Caco-2 (cell line): ENCODE data around the gene WWOX. TPM values are rescaled to one million over a fixed set of nuclear protein-coding genes. Genes with fewer than 3 reads are reported as not detected.

Source experiments
- BruUV-seq: library from RNA; stranded (reverse); fragments of 400-500 nt; replicated peaks from 2 replicates; lab custom pipeline; 2021; lab: Mats Ljungman, UMichigan
- CTCF ChIA-PET: fragments of 300-600 bp; sonication (Branson Sonifier 250); formaldehyde crosslinking; loops from one replicate; lab custom pipeline; 2022; ENCODE audit warnings: antibody characterized with exemption; lab: Charles Lee
- POLR2A ChIA-PET: fragments of 300-600 bp; sonication (Branson Sonifier 250); formaldehyde crosslinking; loops from one replicate; lab custom pipeline; 2022; ENCODE audit warnings: antibody characterized with exemption; lab: Charles Lee
- DNase-seq, 2 experiments: peaks; one replicate each; pipeline versions ENCODE4 v3.0.0 to v3.0.0-alpha.2; 2020 to 2022
- H3K27me3 ChIP-seq: replicated peaks from 2 replicates; pipeline ENCODE4 v1.6.0; 2011; ENCODE audit warnings: low read length; ENCODE audit not compliant: control insufficient read depth, insufficient read depth
- H3K36me3 ChIP-seq: 2 replicates; pipeline ENCODE4 v1.5.1; 2011; ENCODE audit warnings: low read length; ENCODE audit not compliant: control insufficient read depth, insufficient read depth
- H3K4me1 ChIP-seq: fragments of 250-450 bp; sonication (Bioruptor Pico); 2 replicates; pipeline ENCODE4 v1.5.1; 2020; ENCODE audit warnings: mild to moderate bottlenecking
- H3K4me3 ChIP-seq: 2 replicates; pipeline ENCODE4 v1.5.1; 2011; ENCODE audit warnings: low read depth, mild to moderate bottlenecking, control low read depth, low read length
- H3K9me3 ChIP-seq: fragments of 250-450 bp; sonication (Bioruptor Pico); 2 replicates; pipeline ENCODE4 v1.5.1; 2020; ENCODE audit warnings: mild to moderate bottlenecking, moderate library complexity
- H3K27ac Mint-ChIP-seq: one replicate; pipeline ENCODE4 v1.8.0; 2022; ENCODE audit warnings: mixed read lengths; ENCODE audit not compliant: unreplicated experiment
- H3K27me3 Mint-ChIP-seq: one replicate; pipeline ENCODE4 v1.8.0; 2022; ENCODE audit warnings: mixed read lengths; ENCODE audit not compliant: insufficient read depth, unreplicated experiment
- H3K36me3 Mint-ChIP-seq: one replicate; pipeline ENCODE4 v1.8.0; 2022; ENCODE audit warnings: mild to moderate bottlenecking, mixed read lengths; ENCODE audit not compliant: insufficient read depth, unreplicated experiment
- H3K4me1 Mint-ChIP-seq: one replicate; pipeline ENCODE4 v1.8.0; 2022; ENCODE audit warnings: low read depth, mixed read lengths; ENCODE audit not compliant: unreplicated experiment
- H3K4me3 Mint-ChIP-seq: one replicate; pipeline ENCODE4 v1.8.0; 2022; ENCODE audit warnings: mild to moderate bottlenecking, moderate library complexity, mixed read lengths; ENCODE audit not compliant: unreplicated experiment
- H3K9me3 Mint-ChIP-seq: one replicate; pipeline ENCODE4 v1.8.0; 2022; ENCODE audit warnings: mixed read lengths; ENCODE audit not compliant: unreplicated experiment
- intact Hi-C: fragments of 100-400 bp; cut with micrococcal nuclease; formaldehyde crosslinking; loops from one replicate; pipeline ENCODE4 v1.10.0; 2022; ENCODE audit not compliant: unreplicated experiment
- total RNA-seq: library from RNA; stranded (reverse); gene quantifications from 2 replicates; pipeline ENCODE4 v1.2.3, GENCODE V29; 2022
- TF ChIP-seq, protein P1 (sequence below), 2 experiments: fragments of 200-600 bp in 1 of 2; IDR thresholded peaks; 1 replicate in 1 of 2; 2 replicates in 1 of 2; pipeline versions ENCODE4 v1.5.1 to v1.8.0; 2011 to 2022; ENCODE audit warnings: antibody characterized with exemption in 1 of 2, control low read depth in 1 of 2, inconsistent platforms in 1 of 2, low read depth in 1 of 2, low read length in 1 of 2, mild to moderate bottlenecking in 1 of 2, moderate library complexity in 1 of 2; ENCODE audit not compliant: insufficient read depth in 1 of 2, severe bottlenecking in 1 of 2, unreplicated experiment in 1 of 2

The WWOX gene
- total RNA-seq, 1 experiment from 2014 or later: 45.0 TPM

- POLR2A ChIA-PET: no interaction called here
- BruUV-seq: no TSS peak
Observed at GRCh38 chr16:78945336-78945735, 845.9 kb downstream of the WWOX start.

GRCh38 chr16:78946556-78946955, 847.1 kb downstream of the WWOX start:
- Mint-ChIP-seq H3K4me1 (no peaks in the 10 kb centered on the region), H3K9me3 (no peaks in the 10 kb centered on the region), H3K4me3 (no peak overlapping the region), H3K36me3 (no peaks in the 10 kb centered on the region), H3K27me3 (peaks cover 2% of the 10 kb centered on the region), H3K27ac (no peak overlapping the region)
- TF ChIP-seq, protein P1, sequence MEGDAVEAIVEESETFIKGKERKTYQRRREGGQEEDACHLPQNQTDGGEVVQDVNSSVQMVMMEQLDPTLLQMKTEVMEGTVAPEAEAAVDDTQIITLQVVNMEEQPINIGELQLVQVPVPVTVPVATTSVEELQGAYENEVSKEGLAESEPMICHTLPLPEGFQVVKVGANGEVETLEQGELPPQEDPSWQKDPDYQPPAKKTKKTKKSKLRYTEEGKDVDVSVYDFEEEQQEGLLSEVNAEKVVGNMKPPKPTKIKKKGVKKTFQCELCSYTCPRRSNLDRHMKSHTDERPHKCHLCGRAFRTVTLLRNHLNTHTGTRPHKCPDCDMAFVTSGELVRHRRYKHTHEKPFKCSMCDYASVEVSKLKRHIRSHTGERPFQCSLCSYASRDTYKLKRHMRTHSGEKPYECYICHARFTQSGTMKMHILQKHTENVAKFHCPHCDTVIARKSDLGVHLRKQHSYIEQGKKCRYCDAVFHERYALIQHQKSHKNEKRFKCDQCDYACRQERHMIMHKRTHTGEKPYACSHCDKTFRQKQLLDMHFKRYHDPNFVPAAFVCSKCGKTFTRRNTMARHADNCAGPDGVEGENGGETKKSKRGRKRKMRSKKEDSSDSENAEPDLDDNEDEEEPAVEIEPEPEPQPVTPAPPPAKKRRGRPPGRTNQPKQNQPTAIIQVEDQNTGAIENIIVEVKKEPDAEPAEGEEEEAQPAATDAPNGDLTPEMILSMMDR (IDR thresholded peaks at IDR 0.05; ENCODE audit: insufficient read depth in 1 of 2, low read depth in 1 of 2, low read length in 1 of 2, severe bottlenecking in 1 of 2, unreplicated experiment in 1 of 2): no peak
- Histone ChIP-seq H3K36me3 (no peaks in the 10 kb centered on the region), H3K9me3 (no peaks in the 10 kb centered on the region), H3K27me3 (no peaks in the 10 kb centered on the region), H3K4me3 (no peak overlapping the region), H3K4me1 (no peaks in the 10 kb centered on the region)
- intact Hi-C loops: no loop called here
- ChIA-PET POLR2A (no interaction called here), CTCF (no interaction called here)
- no TSS peak for BruUV-seq
- no peak for DNase-seq

More at GRCh38 chr16:78945336-78945735, 845.9 kb downstream of the WWOX start:
- no peaks in the 10 kb centered on the region for H3K4me1 ChIP-seq
- H3K36me3 Mint-ChIP-seq: no peaks in the 10 kb centered on the region
- CTCF ChIA-PET: no interaction called here
- no peaks in the 10 kb centered on the region for H3K9me3 Mint-ChIP-seq
- intact Hi-C loops: no loop called here
- H3K27ac Mint-ChIP-seq: no peak overlapping the region
- TF ChIP-seq, protein P1 (IDR thresholded peaks at IDR 0.05; ENCODE audit: insufficient read depth in 1 of 2, low read depth in 1 of 2, low read length in 1 of 2, severe bottlenecking in 1 of 2, unreplicated experiment in 1 of 2): no peak
- H3K9me3 ChIP-seq: no peaks in the 10 kb centered on the region
- no peaks in the 10 kb centered on the region for H3K4me1 Mint-ChIP-seq
- H3K4me3 Mint-ChIP-seq: no peak overlapping the region
- no peak for DNase-seq
- no peak overlapping the region for H3K4me3 ChIP-seq
- H3K27me3 ChIP-seq: no peaks in the 10 kb centered on the region
- H3K27me3 Mint-ChIP-seq: peaks cover 2% of the 10 kb centered on the region
- no peaks in the 10 kb centered on the region for H3K36me3 ChIP-seq

- Mint-ChIP-seq H3K9me3 (peaks cover 10% of the 10 kb centered on the region), H3K27ac (no peak overlapping the region), H3K27me3 (peaks cover 2% of the 10 kb centered on the region), H3K36me3 (no peaks in the 10 kb centered on the region), H3K4me3 (no peak overlapping the region), H3K4me1 (no peaks in the 10 kb centered on the region)
- ChIA-PET POLR2A (no interaction called here), CTCF (no interaction called here)
- intact Hi-C loops: no loop called here
- no peaks in the 10 kb centered on the region for H3K4me1 ChIP-seq
- no peaks in the 10 kb centered on the region for H3K27me3 ChIP-seq
- H3K4me3 ChIP-seq: no peak overlapping the region
- TF ChIP-seq, protein P1 (IDR thresholded peaks at IDR 0.05; ENCODE audit: insufficient read depth in 1 of 2, low read depth in 1 of 2, low read length in 1 of 2, severe bottlenecking in 1 of 2, unreplicated experiment in 1 of 2): no peak
- no peaks in the 10 kb centered on the region for H3K36me3 ChIP-seq
- H3K9me3 ChIP-seq: no peaks in the 10 kb centered on the region
- no peak for DNase-seq
- BruUV-seq: no TSS peak
Observed at GRCh38 chr16:78950768-78951167, 851.3 kb downstream of the WWOX start.
